H1 (cell line): ENCODE measurements around the gene DNAJB7. TPM values are rescaled to one million over a fixed set of nuclear protein-coding genes. Genes with fewer than 3 reads are reported as not detected.

Experiments used
- CTCF ChIA-PET: fragments of 300-600 bp; sonication (Branson Sonifier 250); formaldehyde crosslinking; loops from one replicate; lab custom pipeline; 2021; ENCODE audit not compliant: partially characterized antibody; lab: Charles Lee
- POLR2A ChIA-PET: fragments of 300-600 bp; sonication (Branson Sonifier 250); formaldehyde crosslinking; loops from one replicate; lab custom pipeline; 2021; ENCODE audit warnings: inconsistent platforms; ENCODE audit not compliant: partially characterized antibody; lab: Charles Lee
- DNase-seq, 2 experiments: peaks; one replicate each; pipeline versions ENCODE4 v3.0.0 to v3.0.0-alpha.2; 2010 to 2022; ENCODE audit warnings: low spot score in 2 of 2, low read depth in 1 of 2, mixed read lengths in 1 of 2
- FAIRE-seq: peaks from 2 replicates; lab custom pipeline; 2011; peaks lifted over from hg19 to GRCh38; lab: Jason Lieb, UNC
- H2AFZ ChIP-seq: 2 replicates; pipeline ENCODE4 v1.8.1; 2012; ENCODE audit warnings: low read length, inconsistent platforms
- H2AK5ac ChIP-seq: 2 replicates; pipeline ENCODE4 v1.6.1; 2013; ENCODE audit warnings: low read depth, low read length
- H2BK120ac ChIP-seq: replicated peaks from 2 replicates; pipeline ENCODE3; 2013; ENCODE audit warnings: low read depth, low read length, inconsistent platforms
- H2BK12ac ChIP-seq: 2 replicates; pipeline ENCODE4 v1.6.1; 2013; ENCODE audit warnings: low read depth, low read length
- H2BK15ac ChIP-seq: 2 replicates; pipeline ENCODE4 v1.6.1; 2013; ENCODE audit warnings: low read length
- H2BK20ac ChIP-seq: 2 replicates; pipeline ENCODE4 v1.6.1; 2013; ENCODE audit warnings: low read length
- H2BK5ac ChIP-seq: 2 replicates; pipeline ENCODE4 v1.6.1; 2013; ENCODE audit warnings: low read depth, low read length
- H3K14ac ChIP-seq: 2 replicates; pipeline ENCODE4 v1.6.1; 2013; ENCODE audit warnings: inconsistent platforms; ENCODE audit not compliant: insufficient read length
- H3K18ac ChIP-seq: 2 replicates; pipeline ENCODE4 v1.6.1; 2013; ENCODE audit warnings: low read length; ENCODE audit errors: extremely low read depth
- H3K23ac ChIP-seq: 2 replicates; pipeline ENCODE4 v1.6.1; 2013; ENCODE audit warnings: inconsistent platforms; ENCODE audit not compliant: insufficient read length
- H3K23me2 ChIP-seq: 2 replicates; pipeline ENCODE4 v1.6.1; 2013; ENCODE audit warnings: low read depth, low read length
- H3K27ac ChIP-seq: 2 replicates; pipeline ENCODE4 v1.6.1; 2011; ENCODE audit warnings: low read depth, low read length, inconsistent platforms
- H3K27me3 ChIP-seq, 4 experiments: replicated peaks in 1 of 4; 1 replicate in 1 of 4; 2 replicates in 3 of 4; pipeline versions ENCODE4 v1.6.1 to v1.8.1; 2011 to 2013; ENCODE audit warnings: low read length in 3 of 4, mild to moderate bottlenecking in 3 of 4, inconsistent platforms in 2 of 4, mixed read lengths in 2 of 4, moderate library complexity in 1 of 4; ENCODE audit not compliant: control insufficient read depth in 3 of 4, insufficient read depth in 3 of 4; ENCODE audit errors: extremely low read depth in 1 of 4
- H3K36me3 ChIP-seq, 4 experiments: 2 replicates each; pipeline versions ENCODE4 v1.6.1 to v1.8.1; 2011 to 2013; ENCODE audit warnings: mild to moderate bottlenecking in 4 of 4, low read length in 3 of 4, moderate library complexity in 2 of 4, control low read depth in 1 of 4, inconsistent platforms in 1 of 4; ENCODE audit not compliant: insufficient read depth in 4 of 4, control insufficient read depth in 2 of 4
- H3K4ac ChIP-seq: replicated peaks from 2 replicates; pipeline ENCODE3; 2013; ENCODE audit warnings: low read length, low read depth, mixed read lengths, inconsistent platforms; ENCODE audit not compliant: insufficient read length
- H3K4me1 ChIP-seq, 4 experiments: replicated peaks in 1 of 4; 1 replicate in 1 of 4; 2 replicates in 3 of 4; pipeline versions ENCODE4 v1.6.1 to v1.8.1; 2011 to 2013; ENCODE audit warnings: low read length in 3 of 4, inconsistent platforms in 2 of 4, mixed read lengths in 1 of 4; ENCODE audit not compliant: insufficient read depth in 4 of 4, control insufficient read depth in 3 of 4
- H3K4me2 ChIP-seq, 2 experiments: 2 replicates each; pipeline versions ENCODE4 v1.6.1 to v1.8.1; 2011 to 2013; ENCODE audit warnings: low read depth in 2 of 2, low read length in 2 of 2, control low read depth in 1 of 2, inconsistent platforms in 1 of 2, mild to moderate bottlenecking in 1 of 2; ENCODE audit not compliant: insufficient read depth in 1 of 2
- H3K4me3 ChIP-seq, 4 experiments: fragments of 200-600, 300-600 bp in 1 of 4; sonication (generic), shearing (Covaris generic), sonication (Bioruptor Twin) in 1 of 4; 2 replicates each; pipeline versions ENCODE4 v1.5.1 to v1.8.1; 2011 to 2016; ENCODE audit warnings: low read length in 4 of 4, low read depth in 3 of 4, control low read depth in 2 of 4, inconsistent platforms in 2 of 4, mild to moderate bottlenecking in 2 of 4, mixed read lengths in 1 of 4, moderate library complexity in 1 of 4; ENCODE audit not compliant: insufficient read depth in 2 of 4; ENCODE audit errors: extremely low read depth in 1 of 4
- H3K56ac ChIP-seq: replicated peaks from 2 replicates; pipeline ENCODE3; 2013; ENCODE audit warnings: low read depth, mild to moderate bottlenecking, mixed read lengths, low read length, inconsistent platforms; ENCODE audit not compliant: insufficient read length
- H3K79me1 ChIP-seq: 2 replicates; pipeline ENCODE4 v1.6.1; 2013; ENCODE audit warnings: low read depth, low read length, control low read depth
- H3K79me2 ChIP-seq, 2 experiments: 2 replicates each; pipeline versions ENCODE4 v1.6.1 to v1.8.1; 2012 to 2013; ENCODE audit warnings: low read length in 2 of 2, mild to moderate bottlenecking in 2 of 2, inconsistent platforms in 1 of 2; ENCODE audit not compliant: insufficient read depth in 2 of 2, control insufficient read depth in 1 of 2
- H3K9ac ChIP-seq, 4 experiments: replicated peaks in 1 of 4; 1 replicate in 1 of 4; 2 replicates in 3 of 4; pipeline versions ENCODE4 v1.6.1 to v1.8.1; 2011 to 2013; ENCODE audit warnings: low read depth in 3 of 4, low read length in 3 of 4, control low read depth in 2 of 4, mild to moderate bottlenecking in 2 of 4, moderate library complexity in 2 of 4, inconsistent platforms in 1 of 4; ENCODE audit errors: extremely low read depth in 1 of 4
- H3K9me3 ChIP-seq, 2 experiments: 2 replicates each; pipeline versions ENCODE4 v1.6.1 to v1.8.1; 2012 to 2013; ENCODE audit warnings: mild to moderate bottlenecking in 2 of 2, moderate library complexity in 2 of 2, control low read depth in 1 of 2, inconsistent platforms in 1 of 2, low read depth in 1 of 2, low read length in 1 of 2, mixed read lengths in 1 of 2; ENCODE audit not compliant: insufficient read depth in 2 of 2
- H4K20me1 ChIP-seq, 2 experiments: replicated peaks in 1 of 2; 2 replicates each; pipeline versions ENCODE3 to v1.8.1; 2011 to 2013; ENCODE audit warnings: inconsistent platforms in 2 of 2, low read length in 2 of 2, mild to moderate bottlenecking in 1 of 2; ENCODE audit not compliant: insufficient read depth in 2 of 2, control insufficient read depth in 1 of 2
- H4K5ac ChIP-seq: 2 replicates; pipeline ENCODE4 v1.6.1; 2013; ENCODE audit warnings: low read length, low read depth, mixed read lengths, inconsistent platforms; ENCODE audit not compliant: insufficient read length
- H4K8ac ChIP-seq: 2 replicates; pipeline ENCODE4 v1.8.0; 2013; ENCODE audit warnings: mild to moderate bottlenecking, moderate library complexity, low read length, inconsistent platforms; ENCODE audit not compliant: insufficient read depth; ENCODE audit errors: extremely low read depth
- H4K91ac ChIP-seq: replicated peaks from 2 replicates; pipeline ENCODE3; 2013; ENCODE audit warnings: low read length, mixed read lengths, inconsistent platforms; ENCODE audit not compliant: insufficient read length
- CHD1 ChIP-seq: IDR thresholded peaks from 2 replicates; pipeline ENCODE4 v1.6.1; 2012; ENCODE audit warnings: low read depth, low read length, improper control_type of control experiment
- EZH2 ChIP-seq: fragments of 200-600 bp; sonication (generic); IDR thresholded peaks from 2 replicates; pipeline ENCODE4 v1.7.1; 2012; ENCODE audit warnings: low read depth, mild to moderate bottlenecking, moderate library complexity, low read length, inconsistent platforms; ENCODE audit not compliant: severe bottlenecking
- FOSL1 ChIP-seq: IDR thresholded peaks from 2 replicates; pipeline ENCODE4 v1.6.1; 2011; ENCODE audit warnings: mild to moderate bottlenecking, low read depth, low read length, moderate library complexity; ENCODE audit not compliant: insufficient read depth
- HDAC2 ChIP-seq, 2 experiments: fragments of 300-600 bp in 1 of 2; sonication (generic) in 1 of 2; IDR thresholded peaks; 2 replicates each; pipeline ENCODE4 v1.6.1; 2011 to 2012; ENCODE audit warnings: low read depth in 2 of 2, low read length in 2 of 2, mild to moderate bottlenecking in 2 of 2, moderate library complexity in 2 of 2, borderline replicate concordance in 1 of 2, inconsistent platforms in 1 of 2
- HDAC6 ChIP-seq: IDR thresholded peaks from one replicate; pipeline ENCODE4 v1.7.1; 2012; ENCODE audit warnings: low read depth, mild to moderate bottlenecking, inconsistent platforms, low read length, moderate library complexity
- MAFK ChIP-seq: IDR thresholded peaks from 2 replicates; pipeline ENCODE4 v1.6.1; 2012; ENCODE audit warnings: low read depth, mild to moderate bottlenecking, improper control_type of control experiment, low read length
- NRF1 ChIP-seq: IDR thresholded peaks from 2 replicates; pipeline ENCODE4 v1.6.1; 2011; ENCODE audit warnings: mild to moderate bottlenecking, low read depth, low read length, improper control_type of control experiment
- PHF8 ChIP-seq: fragments of 200-600 bp; sonication (generic); conservative IDR thresholded peaks from 2 replicates; pipeline ENCODE4 v1.7.1; 2012; ENCODE audit warnings: low read depth, mild to moderate bottlenecking, inconsistent platforms, low read length, moderate library complexity
- SIX5 ChIP-seq: IDR thresholded peaks from 2 replicates; pipeline ENCODE4 v1.6.1; 2011; ENCODE audit warnings: mild to moderate bottlenecking, low read depth, low read length
- SRF ChIP-seq: IDR thresholded peaks from 2 replicates; pipeline ENCODE4 v1.6.1; 2011; ENCODE audit warnings: mild to moderate bottlenecking, low read depth, low read length, moderate library complexity
- WGBS, 2 experiments: shearing (Covaris generic) in 1 of 2; methylation state at CpG; one replicate each; pipeline versions ENCODE4 v1.1.6 to v1.1.7; 2013 to 2015; ENCODE audit warnings: low lambda C conversion rate in 2 of 2, mixed read lengths in 2 of 2, inconsistent platforms in 1 of 2, low coverage in 1 of 2, missing lambda C conversion rate in 1 of 2; ENCODE audit not compliant: insufficient replicate concordance in 2 of 2, insufficient coverage in 1 of 2, insufficient read length in 1 of 2; ENCODE audit errors: extremely low coverage in 1 of 2, missing lambda C conversion rate in 1 of 2; 5-methylcytosine and 5-hydroxymethylcytosine counted together
- polyA plus RNA-seq, 7 experiments: library from polyadenylated mRNA; depleted of rRNA in 3 of 7; stranded (reverse) in 5 of 7; unstranded in 2 of 7; fragments of >200 nt in 5 of 7; fragments of 200-250 nt in 2 of 7; gene quantifications; 1 replicate in 5 of 7; 2 replicates in 1 of 7; 4 replicates in 1 of 7; pipeline versions ENCODE4 v1.2.1 to v1.2.3, GENCODE V29; 2011 to 2013; ENCODE audit warnings: missing spikeins in 2 of 7, mixed read lengths in 2 of 7
- total RNA-seq: library from RNA; stranded (reverse); fragmentation: NEBNext Ultra II Directional; extraction: Animal tissue kit (Norgen Biotek cat#: 25700); gene quantifications from 2 replicates; pipeline ENCODE4 v1.2.1, GENCODE V29; 2021

DNAJB7 gene
- total and polyA plus RNA-seq, 2 of the 8 experiments (the other 6 are each of a cell fraction or from before 2014, with no cell fraction given), result not detected

DNA sequence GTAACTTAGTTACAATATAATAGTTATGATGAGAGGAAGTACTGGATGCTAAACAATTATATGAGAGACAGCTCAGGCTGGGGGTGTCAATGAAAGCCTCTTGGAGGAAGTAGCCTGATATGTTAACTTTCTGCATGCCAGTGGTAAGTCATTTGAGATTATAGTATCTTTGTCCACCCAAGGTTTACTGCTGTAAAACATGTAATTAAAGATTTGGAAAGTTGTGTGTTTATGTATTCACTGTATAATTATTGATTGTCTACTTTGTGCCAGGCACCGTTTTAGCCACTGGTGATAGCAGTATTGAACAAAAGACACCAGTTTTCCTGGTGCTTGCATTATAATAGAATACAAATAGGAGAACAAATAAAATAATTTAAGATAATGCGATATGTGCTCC is 624 bp upstream of the DNAJB7 start:
- no peaks in the 10 kb centered on the region for H3K27me3 ChIP-seq
- no peak overlapping the region for H2BK12ac ChIP-seq
- DNase-seq (no peak), FAIRE-seq (no peak)
- CTCF ChIA-PET, result no interaction called here
- 95% methylated on average over 2 of the region's 2 CpGs; no CpG with 5 or more reads in 1 of the 2 experiments for WGBS, 2 experiments
- H3K9ac ChIP-seq, result no peak overlapping the region
- no peak overlapping the region for H3K14ac ChIP-seq
- H4K91ac ChIP-seq, result no peak overlapping the region
- no peak overlapping the region for H2BK20ac ChIP-seq
- H2BK120ac ChIP-seq, result no peak overlapping the region
- H3K79me2 ChIP-seq, result peaks cover 5 to 65% of the 10 kb centered on the region in 2 experiments; a peak in 3 of 4 replicates
- H2AK5ac ChIP-seq, result no peak overlapping the region
- H3K4me1 ChIP-seq, result peaks cover 0 to 3% (median 0%) of the 10 kb centered on the region in 4 experiments; a peak in 1 of 7 replicates
- no peaks in the 10 kb centered on the region; the same call in 1 of the 2 replicates for H3K79me1 ChIP-seq
- H3K4me3 ChIP-seq, result no peak overlapping the region
- no peak overlapping the region for H4K5ac ChIP-seq
- no peak overlapping the region for H3K56ac ChIP-seq
- H3K18ac ChIP-seq, result no peak overlapping the region
- no peak overlapping the region for H2BK5ac ChIP-seq
- H2AFZ ChIP-seq, result no peak overlapping the region
- H3K4ac ChIP-seq, result no peak overlapping the region
- H3K23me2 ChIP-seq, result peaks cover 2% of the 10 kb centered on the region
- peaks cover 0 to 14% (median 0%) of the 10 kb centered on the region in 4 experiments; a peak in 4 of 8 replicates for H3K36me3 ChIP-seq
- H3K9me3 ChIP-seq, result no peaks in the 10 kb centered on the region
- peaks cover 2 to 4% of the 10 kb centered on the region in 2 experiments for H4K20me1 ChIP-seq
- no peak overlapping the region for H4K8ac ChIP-seq
- no peak overlapping the region for H3K23ac ChIP-seq
- no peak overlapping the region for H3K27ac ChIP-seq
- H2BK15ac ChIP-seq, result no peak overlapping the region
- H3K4me2 ChIP-seq, result no peak overlapping the region
- TF ChIP-seq SRF (no peak), FOSL1 (no peak), SIX5 (no peak), HDAC2 (IDR thresholded peaks at IDR 0.05; ENCODE audit: borderline replicate concordance in 1 of 2, low read depth in 2 of 2, low read length in 2 of 2) (no peak), MAFK (no peak), CHD1 (no peak), EZH2 (no peak), HDAC6 (no peak), PHF8 (no peak), NRF1 (no peak)
- POLR2A ChIA-PET, result interaction anchor here (0.7 kb wide), 1 partner anchor 42 kb away, joined by 3 read pairs; no protein-coding TSS in a partner anchor
